Panc1 (cell line): ENCODE results near the gene IL22. TPM values are rescaled to one million over a fixed set of nuclear protein-coding genes. Genes with fewer than 3 reads are reported as not detected.

Experiments
- ATAC-seq: fragments of 200-7000 bp; cut with Tn5 transposase; 2 replicates; pipeline ENCODE4 v1.9.1; 2020; ENCODE audit warnings: mild to moderate bottlenecking, moderate library complexity
- BruUV-seq: library from RNA; stranded (reverse); fragments of 400-500 nt; replicated peaks from 2 replicates; lab custom pipeline; 2021; lab: Mats Ljungman, UMichigan
- CTCF ChIA-PET: fragments of 300-600 bp; sonication (Branson Sonifier 250); formaldehyde crosslinking; loops from one replicate; lab custom pipeline; 2022; ENCODE audit warnings: antibody characterized with exemption; lab: Charles Lee
- POLR2A ChIA-PET: fragments of 300-600 bp; sonication (Branson Sonifier 250); formaldehyde crosslinking; loops from one replicate; lab custom pipeline; 2022; ENCODE audit warnings: antibody characterized with exemption; lab: Charles Lee
- DNase-seq: peaks from one replicate; pipeline ENCODE4 v3.0.0-alpha.2; 2010; ENCODE audit warnings: low read depth, low spot score
- H3K27ac ChIP-seq: 2 replicates; pipeline ENCODE4 v1.5.1; 2011; ENCODE audit warnings: mild to moderate bottlenecking, low read length, inconsistent platforms
- H3K27me3 ChIP-seq: fragments of 200-500 bp; sonication (Bioruptor generic); 2 replicates; pipeline ENCODE4 v1.6.0; 2014; ENCODE audit warnings: low read length, inconsistent platforms; ENCODE audit not compliant: control insufficient read depth, insufficient read depth
- H3K36me3 ChIP-seq: fragments of 200-500 bp; sonication (Bioruptor generic); 2 replicates; pipeline ENCODE4 v1.5.1; 2014; ENCODE audit warnings: inconsistent platforms, mild to moderate bottlenecking, low read length, moderate library complexity; ENCODE audit not compliant: control insufficient read depth, insufficient read depth
- H3K4me1 ChIP-seq: 2 replicates; pipeline ENCODE4 v1.5.1; 2011; ENCODE audit warnings: inconsistent platforms, mild to moderate bottlenecking, low read length, moderate library complexity; ENCODE audit not compliant: control insufficient read depth, insufficient read depth
- H3K4me3 ChIP-seq, 2 experiments: 2 replicates each; pipeline ENCODE4 v1.5.1; 2011 to 2012; ENCODE audit warnings: low read depth in 2 of 2, low read length in 2 of 2, mild to moderate bottlenecking in 2 of 2, inconsistent platforms in 1 of 2, moderate library complexity in 1 of 2
- H3K9me3 ChIP-seq: fragments of 200-500 bp; sonication (Bioruptor generic); 2 replicates; pipeline ENCODE4 v1.5.1; 2014; ENCODE audit warnings: low read depth, mild to moderate bottlenecking, inconsistent platforms, low read length, moderate library complexity; ENCODE audit not compliant: control insufficient read depth, insufficient read depth
- POLR2AphosphoS5 ChIP-seq: IDR thresholded peaks from 2 replicates; pipeline ENCODE4 v1.6.1; 2012; ENCODE audit warnings: mild to moderate bottlenecking, low read depth, low read length, moderate library complexity
- SIN3A ChIP-seq: IDR thresholded peaks from 2 replicates; pipeline ENCODE4 v1.6.1; 2012; ENCODE audit warnings: low read depth, mild to moderate bottlenecking, low read length, moderate library complexity, borderline replicate concordance; ENCODE audit not compliant: insufficient read depth
- TCF7L2 ChIP-seq: IDR thresholded peaks from 2 replicates; pipeline ENCODE4 v1.6.1; 2011; ENCODE audit warnings: mild to moderate bottlenecking, low read depth, low read length, inconsistent platforms
- in situ Hi-C: cut with HindIII; loops from 2 replicates; pipeline ENCODE4 v1.10.0; 2016; ENCODE audit warnings: low sequenced_read_pairs, low pct_unique_long_range_greater_than_20kb
- intact Hi-C: fragments of 100-400 bp; cut with micrococcal nuclease; formaldehyde crosslinking; loops from one replicate; pipeline ENCODE4 v1.10.0; 2022; ENCODE audit not compliant: unreplicated experiment
- total RNA-seq: library from RNA; stranded (reverse); gene quantifications from one replicate; pipeline ENCODE4 v1.2.1, GENCODE V29; 2021; ENCODE audit not compliant: unreplicated experiment
- TF ChIP-seq, protein P1 (sequence below): fragments of 450-650 bp; IDR thresholded peaks from 2 replicates; pipeline ENCODE4 v1.5.1; 2017; ENCODE audit warnings: mild to moderate bottlenecking
- TF ChIP-seq, protein P2 (sequence below), 2 experiments: IDR thresholded peaks; 2 replicates each; pipeline ENCODE4 v1.6.1; 2011 to 2012; ENCODE audit warnings: low read depth in 2 of 2, control low read depth in 1 of 2, low read length in 1 of 2, mild to moderate bottlenecking in 1 of 2, moderate library complexity in 1 of 2; ENCODE audit not compliant: insufficient read depth in 1 of 2

Gene IL22
- total RNA-seq, 1 experiment from 2014 or later, result not detected

DNA sequence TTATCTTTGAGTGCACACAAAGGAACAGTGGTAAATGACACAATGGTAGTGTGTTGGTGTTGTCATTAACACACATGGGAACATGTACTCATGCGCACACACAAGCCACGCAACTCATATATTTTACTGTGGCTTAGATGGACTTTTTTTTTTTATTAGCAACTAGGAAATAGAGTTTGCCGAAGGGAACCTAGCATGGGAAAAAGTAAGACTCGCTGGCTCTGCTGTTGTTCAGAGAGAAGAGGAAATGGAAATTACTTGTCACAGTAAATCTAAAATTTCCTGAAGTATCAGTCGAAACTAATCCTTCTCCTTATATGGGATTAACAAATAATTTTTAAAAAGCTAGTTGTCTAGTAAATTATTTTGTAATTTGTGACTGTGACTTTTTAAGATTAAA lies 33.7 kb upstream of the IL22 start:
- ChIA-PET CTCF (no interaction called here), POLR2A (no interaction called here)
- no TSS peak for BruUV-seq
- in situ Hi-C loops, result no loop called here
- ATAC-seq, result no peak
- intact Hi-C loops, result no loop called here
- no peak for TF ChIP-seq SIN3A
- TF ChIP-seq, protein P1, sequence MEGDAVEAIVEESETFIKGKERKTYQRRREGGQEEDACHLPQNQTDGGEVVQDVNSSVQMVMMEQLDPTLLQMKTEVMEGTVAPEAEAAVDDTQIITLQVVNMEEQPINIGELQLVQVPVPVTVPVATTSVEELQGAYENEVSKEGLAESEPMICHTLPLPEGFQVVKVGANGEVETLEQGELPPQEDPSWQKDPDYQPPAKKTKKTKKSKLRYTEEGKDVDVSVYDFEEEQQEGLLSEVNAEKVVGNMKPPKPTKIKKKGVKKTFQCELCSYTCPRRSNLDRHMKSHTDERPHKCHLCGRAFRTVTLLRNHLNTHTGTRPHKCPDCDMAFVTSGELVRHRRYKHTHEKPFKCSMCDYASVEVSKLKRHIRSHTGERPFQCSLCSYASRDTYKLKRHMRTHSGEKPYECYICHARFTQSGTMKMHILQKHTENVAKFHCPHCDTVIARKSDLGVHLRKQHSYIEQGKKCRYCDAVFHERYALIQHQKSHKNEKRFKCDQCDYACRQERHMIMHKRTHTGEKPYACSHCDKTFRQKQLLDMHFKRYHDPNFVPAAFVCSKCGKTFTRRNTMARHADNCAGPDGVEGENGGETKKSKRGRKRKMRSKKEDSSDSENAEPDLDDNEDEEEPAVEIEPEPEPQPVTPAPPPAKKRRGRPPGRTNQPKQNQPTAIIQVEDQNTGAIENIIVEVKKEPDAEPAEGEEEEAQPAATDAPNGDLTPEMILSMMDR, result no peak
- no peak for TF ChIP-seq TCF7L2
- TF ChIP-seq POLR2AphosphoS5, result no peak
- TF ChIP-seq, protein P2, sequence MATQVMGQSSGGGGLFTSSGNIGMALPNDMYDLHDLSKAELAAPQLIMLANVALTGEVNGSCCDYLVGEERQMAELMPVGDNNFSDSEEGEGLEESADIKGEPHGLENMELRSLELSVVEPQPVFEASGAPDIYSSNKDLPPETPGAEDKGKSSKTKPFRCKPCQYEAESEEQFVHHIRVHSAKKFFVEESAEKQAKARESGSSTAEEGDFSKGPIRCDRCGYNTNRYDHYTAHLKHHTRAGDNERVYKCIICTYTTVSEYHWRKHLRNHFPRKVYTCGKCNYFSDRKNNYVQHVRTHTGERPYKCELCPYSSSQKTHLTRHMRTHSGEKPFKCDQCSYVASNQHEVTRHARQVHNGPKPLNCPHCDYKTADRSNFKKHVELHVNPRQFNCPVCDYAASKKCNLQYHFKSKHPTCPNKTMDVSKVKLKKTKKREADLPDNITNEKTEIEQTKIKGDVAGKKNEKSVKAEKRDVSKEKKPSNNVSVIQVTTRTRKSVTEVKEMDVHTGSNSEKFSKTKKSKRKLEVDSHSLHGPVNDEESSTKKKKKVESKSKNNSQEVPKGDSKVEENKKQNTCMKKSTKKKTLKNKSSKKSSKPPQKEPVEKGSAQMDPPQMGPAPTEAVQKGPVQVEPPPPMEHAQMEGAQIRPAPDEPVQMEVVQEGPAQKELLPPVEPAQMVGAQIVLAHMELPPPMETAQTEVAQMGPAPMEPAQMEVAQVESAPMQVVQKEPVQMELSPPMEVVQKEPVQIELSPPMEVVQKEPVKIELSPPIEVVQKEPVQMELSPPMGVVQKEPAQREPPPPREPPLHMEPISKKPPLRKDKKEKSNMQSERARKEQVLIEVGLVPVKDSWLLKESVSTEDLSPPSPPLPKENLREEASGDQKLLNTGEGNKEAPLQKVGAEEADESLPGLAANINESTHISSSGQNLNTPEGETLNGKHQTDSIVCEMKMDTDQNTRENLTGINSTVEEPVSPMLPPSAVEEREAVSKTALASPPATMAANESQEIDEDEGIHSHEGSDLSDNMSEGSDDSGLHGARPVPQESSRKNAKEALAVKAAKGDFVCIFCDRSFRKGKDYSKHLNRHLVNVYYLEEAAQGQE (IDR thresholded peaks at IDR 0.05; ENCODE audit: insufficient read depth in 1 of 2, low read depth in 2 of 2, low read length in 1 of 2), result no peak
- Histone ChIP-seq H3K4me1 (peaks cover 6% of the 10 kb centered on the region; the same call in 1 of the 2 replicates), H3K4me3 (no peak overlapping the region), H3K27ac (no peak overlapping the region), H3K36me3 (no peaks in the 10 kb centered on the region), H3K27me3 (no peaks in the 10 kb centered on the region), H3K9me3 (no peaks in the 10 kb centered on the region)
- no peak for DNase-seq

DNA sequence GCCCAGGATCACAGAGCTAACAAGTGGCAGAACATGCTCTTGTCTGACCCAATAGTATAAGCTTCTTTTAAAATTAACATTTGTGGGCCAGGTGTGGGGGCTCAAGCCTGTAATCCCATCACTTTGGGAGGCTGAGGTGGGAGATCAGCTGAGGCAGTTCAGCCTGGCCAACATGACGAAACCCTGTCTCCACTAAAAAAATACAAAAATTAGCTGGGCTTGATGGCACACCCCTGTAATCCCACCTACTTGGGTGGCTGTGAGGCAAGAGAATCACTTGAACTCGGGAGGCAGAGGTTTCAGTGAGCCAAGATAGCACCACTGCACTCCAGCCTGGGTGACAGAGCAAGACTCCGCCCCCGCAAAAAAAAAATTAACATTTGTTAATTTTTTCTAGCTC lies 33.0 kb upstream of the IL22 start:
- intact Hi-C loops (no loop called here), in situ Hi-C loops (no loop called here)
- TF ChIP-seq, protein P1, result no peak
- TF ChIP-seq, protein P2 (IDR thresholded peaks at IDR 0.05; ENCODE audit: insufficient read depth in 1 of 2, low read depth in 2 of 2, low read length in 1 of 2), result no peak
- TF ChIP-seq SIN3A, result no peak
- TF ChIP-seq POLR2AphosphoS5, result no peak
- no peak for TF ChIP-seq TCF7L2
- CTCF ChIA-PET, result no interaction called here
- H3K27me3 ChIP-seq, result no peaks in the 10 kb centered on the region
- BruUV-seq, result no TSS peak
- POLR2A ChIA-PET, result interaction anchor here (1.1 kb wide), 1 partner anchor 12 kb away, joined by 3 read pairs; no protein-coding TSS in a partner anchor
- DNase-seq (no peak), ATAC-seq (no peak)
- H3K9me3 ChIP-seq, result no peaks in the 10 kb centered on the region
- H3K27ac ChIP-seq, result no peak overlapping the region
- no peak overlapping the region for H3K4me3 ChIP-seq
- peaks cover 6% of the 10 kb centered on the region; the same call in 1 of the 2 replicates for H3K4me1 ChIP-seq
- no peaks in the 10 kb centered on the region for H3K36me3 ChIP-seq
